ENCODE data around the gene HTR2B.
"Not testable (repeated sequence)": the region's sequence is repeated elsewhere in the genome, so short reads cannot be mapped to it uniquely, and the experiment has no call there.

Gene HTR2B

DNA sequence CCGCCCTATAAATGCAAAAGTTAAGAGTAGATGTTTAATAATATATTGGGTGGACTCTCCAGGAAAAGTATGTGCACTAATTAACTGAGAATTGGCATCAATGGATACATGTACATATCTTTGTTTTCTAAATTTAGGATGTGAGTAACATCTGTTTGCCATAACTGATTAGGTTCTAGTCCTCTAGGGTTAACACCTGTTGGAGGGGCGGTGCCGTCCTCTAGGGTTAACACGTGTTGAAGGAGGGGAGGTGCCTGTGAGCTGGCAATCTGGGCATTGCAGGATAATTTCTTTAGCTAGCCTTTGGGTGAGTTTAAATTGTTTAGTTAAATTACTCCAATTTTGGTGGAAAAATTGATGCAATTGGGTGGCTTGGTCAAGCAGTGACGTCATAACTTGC, 30.9 kb downstream of the HTR2B start:
- DNase-seq = no peak

- DNase-seq = no peak
Measured at GRCh38 chr2:231088754-231089153, 36.1 kb downstream of the HTR2B start.

GRCh38 chr2:231084565-231084964, 40.3 kb downstream of the HTR2B start:
- DNase-seq = no peak

GRCh38 chr2:231069379-231070054, 55.3 kb downstream of the HTR2B start:
- no peak for DNase-seq

- DNase-seq = no peak
Measured at GRCh38 chr2:231068525-231069222, 56.2 kb downstream of the HTR2B start.

GRCh38 chr2:231067531-231067930, 57.3 kb downstream of the HTR2B start:
- not testable (repeated sequence) for DNase-seq

GRCh38 chr2:231065966-231066365, 58.9 kb downstream of the HTR2B start:
- DNase-seq = no peak

DNA sequence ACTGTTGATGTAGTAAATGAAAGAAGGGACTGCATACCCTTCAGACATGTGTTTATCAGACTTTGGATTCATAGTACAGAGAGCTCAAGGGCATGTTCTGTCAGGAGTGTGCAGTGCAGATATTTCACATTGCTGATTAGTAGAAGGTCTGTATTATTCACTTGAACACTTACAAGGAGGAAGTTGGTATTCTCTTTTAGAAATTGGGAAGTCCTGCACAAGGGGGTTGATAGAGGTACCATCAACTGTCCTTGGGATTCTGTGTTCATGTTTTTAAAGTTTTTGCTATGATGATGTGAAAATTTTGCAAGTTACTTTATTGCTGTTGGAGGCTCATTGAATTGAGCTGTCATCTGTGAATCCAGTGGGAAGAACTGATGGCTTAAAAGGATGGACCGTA, 61.5 kb downstream of the HTR2B start:
- DNase-seq = no peak

GRCh38 chr2:231062776-231063175, 62.1 kb downstream of the HTR2B start:
- DNase-seq = no peak

GRCh38 chr2:231059756-231060155, 65.1 kb downstream of the HTR2B start:
- DNase-seq = no peak

GRCh38 chr2:231058761-231059550, 65.9 kb downstream of the HTR2B start:
- no peak for DNase-seq
